ENCODE results near the gene TAS1R1.

DNA sequence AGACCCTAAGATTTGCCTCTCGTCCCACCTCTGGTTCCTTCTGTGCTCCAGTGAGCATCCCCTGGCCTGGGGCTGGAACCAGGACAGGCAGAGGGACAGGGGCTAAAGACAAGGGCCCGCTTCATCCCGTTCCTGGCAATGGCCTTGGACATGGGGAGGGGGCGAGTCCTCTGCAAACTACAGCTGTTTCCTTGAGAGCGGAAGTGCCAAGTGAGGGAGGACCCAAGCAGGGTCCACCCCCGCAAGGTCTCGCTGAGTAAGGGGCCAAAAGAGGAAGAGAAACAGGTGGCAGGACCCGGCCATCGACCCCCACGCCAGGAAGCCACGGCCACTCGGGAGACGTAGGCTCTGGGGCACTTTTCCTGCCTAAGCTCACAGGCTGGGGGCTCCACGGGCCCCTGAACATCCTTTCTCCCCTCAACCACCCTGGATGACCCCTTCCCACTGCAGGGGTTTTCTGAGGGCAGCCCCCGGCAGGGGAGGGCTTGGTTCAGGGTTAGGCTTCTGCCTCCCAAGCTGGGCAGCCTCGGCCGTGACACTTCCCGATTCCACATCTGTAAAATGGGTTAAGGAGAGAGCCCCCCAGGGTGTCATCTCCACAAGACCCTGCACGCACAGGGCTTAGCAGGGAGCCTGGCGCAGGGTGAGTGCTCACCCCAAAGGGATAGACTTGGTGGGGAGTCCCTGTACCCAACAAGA is 45.7 kb upstream of the TAS1R1 start:
- TF ChIP-seq, protein P1, sequence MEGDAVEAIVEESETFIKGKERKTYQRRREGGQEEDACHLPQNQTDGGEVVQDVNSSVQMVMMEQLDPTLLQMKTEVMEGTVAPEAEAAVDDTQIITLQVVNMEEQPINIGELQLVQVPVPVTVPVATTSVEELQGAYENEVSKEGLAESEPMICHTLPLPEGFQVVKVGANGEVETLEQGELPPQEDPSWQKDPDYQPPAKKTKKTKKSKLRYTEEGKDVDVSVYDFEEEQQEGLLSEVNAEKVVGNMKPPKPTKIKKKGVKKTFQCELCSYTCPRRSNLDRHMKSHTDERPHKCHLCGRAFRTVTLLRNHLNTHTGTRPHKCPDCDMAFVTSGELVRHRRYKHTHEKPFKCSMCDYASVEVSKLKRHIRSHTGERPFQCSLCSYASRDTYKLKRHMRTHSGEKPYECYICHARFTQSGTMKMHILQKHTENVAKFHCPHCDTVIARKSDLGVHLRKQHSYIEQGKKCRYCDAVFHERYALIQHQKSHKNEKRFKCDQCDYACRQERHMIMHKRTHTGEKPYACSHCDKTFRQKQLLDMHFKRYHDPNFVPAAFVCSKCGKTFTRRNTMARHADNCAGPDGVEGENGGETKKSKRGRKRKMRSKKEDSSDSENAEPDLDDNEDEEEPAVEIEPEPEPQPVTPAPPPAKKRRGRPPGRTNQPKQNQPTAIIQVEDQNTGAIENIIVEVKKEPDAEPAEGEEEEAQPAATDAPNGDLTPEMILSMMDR (IDR thresholded peaks at IDR 0.05; ENCODE audit: insufficient read depth, low read length, poor library complexity, severe bottlenecking) = no peak
- no peak for TF ChIP-seq EZH2phosphoT487 (conservative IDR thresholded peaks at IDR 0.05; ENCODE audit: low read length)
